Astrocyte (in vitro differentiated cells and primary cell): ENCODE results near the gene PTPRN2. TPM values are rescaled to one million over a fixed set of nuclear protein-coding genes. Genes with fewer than 3 reads are reported as not detected.

Source experiments
- DNase-seq: peaks from one replicate; pipeline ENCODE4 v3.0.0-alpha.2; 2010; ENCODE audit warnings: low read depth
- FAIRE-seq: peaks from 2 replicates; lab custom pipeline; 2011; peaks lifted over from hg19 to GRCh38; lab: Jason Lieb, UNC
- H2AFZ ChIP-seq: 2 replicates; pipeline ENCODE4 v1.6.0; 2012; ENCODE audit warnings: low read depth, low read length, inconsistent platforms
- H3K27ac ChIP-seq: 2 replicates; pipeline ENCODE4 v1.5.1; 2011; ENCODE audit warnings: low read depth, low read length, inconsistent platforms
- H3K27me3 ChIP-seq: 2 replicates; pipeline ENCODE4 v1.6.0; 2011; ENCODE audit warnings: low read length, inconsistent platforms; ENCODE audit not compliant: insufficient read depth
- H3K36me3 ChIP-seq: 2 replicates; pipeline ENCODE4 v1.5.1; 2011; ENCODE audit warnings: low read length, inconsistent platforms; ENCODE audit not compliant: insufficient read depth
- H3K4me1 ChIP-seq: 2 replicates; pipeline ENCODE4 v1.5.1; 2011; ENCODE audit warnings: low read length, inconsistent platforms; ENCODE audit not compliant: insufficient read depth
- H3K4me2 ChIP-seq: 2 replicates; pipeline ENCODE4 v1.6.0; 2012; ENCODE audit warnings: low read length, inconsistent platforms
- H3K4me3 ChIP-seq: 2 replicates; pipeline ENCODE4 v1.5.1; 2011; ENCODE audit warnings: low read depth, mild to moderate bottlenecking, low read length, inconsistent platforms; ENCODE audit not compliant: insufficient read depth
- H3K79me2 ChIP-seq: 2 replicates; pipeline ENCODE4 v1.6.0; 2012; ENCODE audit warnings: mild to moderate bottlenecking, low read length, inconsistent platforms; ENCODE audit not compliant: insufficient read depth
- H3K9ac ChIP-seq: 2 replicates; pipeline ENCODE4 v1.6.0; 2012; ENCODE audit warnings: mild to moderate bottlenecking, low read length, inconsistent platforms
- H3K9me3 ChIP-seq: 2 replicates; pipeline ENCODE4 v1.5.1; 2012; ENCODE audit warnings: low read depth, mild to moderate bottlenecking, low read length, inconsistent platforms; ENCODE audit not compliant: insufficient read depth
- H4K20me1 ChIP-seq: 2 replicates; pipeline ENCODE4 v1.6.0; 2012; ENCODE audit warnings: low read length, inconsistent platforms; ENCODE audit not compliant: insufficient read depth
- H3K27ac Mint-ChIP-seq: one replicate; pipeline ENCODE4 v1.8.0; 2021; ENCODE audit warnings: mild to moderate bottlenecking, mixed read lengths; ENCODE audit not compliant: unreplicated experiment
- H3K27me3 Mint-ChIP-seq: one replicate; pipeline ENCODE4 v1.8.0; 2021; ENCODE audit warnings: low read depth, mixed read lengths; ENCODE audit not compliant: unreplicated experiment
- H3K36me3 Mint-ChIP-seq: one replicate; pipeline ENCODE4 v1.8.0; 2021; ENCODE audit warnings: low read depth, mixed read lengths; ENCODE audit not compliant: unreplicated experiment
- H3K4me1 Mint-ChIP-seq: one replicate; pipeline ENCODE4 v1.8.0; 2021; ENCODE audit warnings: low read depth, mixed read lengths; ENCODE audit not compliant: unreplicated experiment
- H3K4me3 Mint-ChIP-seq: one replicate; pipeline ENCODE4 v1.8.0; 2021; ENCODE audit warnings: mild to moderate bottlenecking, moderate library complexity, mixed read lengths; ENCODE audit not compliant: unreplicated experiment
- H3K9me3 Mint-ChIP-seq: one replicate; pipeline ENCODE4 v1.8.0; 2021; ENCODE audit warnings: mild to moderate bottlenecking, mixed read lengths; ENCODE audit not compliant: unreplicated experiment
- EZH2 ChIP-seq: IDR thresholded peaks from 2 replicates; pipeline ENCODE4 v1.6.1; 2012; ENCODE audit warnings: mild to moderate bottlenecking, low read length, inconsistent platforms; ENCODE audit not compliant: insufficient read depth
- total RNA-seq: library from RNA; stranded (reverse); gene quantifications from 2 replicates; pipeline ENCODE4 v1.2.1, GENCODE V29; 2021
- TF ChIP-seq, protein P1 (sequence below): IDR thresholded peaks from 2 replicates; pipeline ENCODE4 v1.5.1; 2011; ENCODE audit warnings: low read depth, mild to moderate bottlenecking, inconsistent platforms, low read length, moderate library complexity; ENCODE audit not compliant: insufficient read depth

The PTPRN2 gene
- total RNA-seq, 1 donor from 2014 or later: 0.09 TPM

DNA sequence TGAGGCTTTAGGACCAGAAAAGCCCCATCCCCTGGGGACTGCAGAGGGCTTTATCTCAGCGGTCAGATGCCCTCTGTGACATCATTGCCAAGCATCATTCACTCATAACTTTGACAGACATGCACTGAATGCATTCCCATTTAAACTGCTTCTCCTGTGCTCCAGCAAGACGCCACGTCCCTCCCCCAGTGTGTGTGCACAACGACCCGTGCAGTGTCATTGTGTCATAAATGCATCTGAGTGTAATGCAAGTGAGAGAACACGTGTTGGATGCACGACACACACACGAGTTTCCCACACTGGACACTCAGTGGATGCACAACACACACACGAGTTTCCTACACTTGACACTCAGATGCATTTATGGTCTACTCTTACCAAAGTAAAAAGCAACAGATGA is 337.9 kb downstream of the PTPRN2 start:
- Histone ChIP-seq H3K27ac (no peak overlapping the region), H3K27me3 (no peaks in the 10 kb centered on the region), H3K4me3 (no peak overlapping the region), H3K9me3 (peaks cover 23% of the 10 kb centered on the region), H3K4me2 (no peak overlapping the region), H3K4me1 (no peaks in the 10 kb centered on the region), H3K79me2 (no peaks in the 10 kb centered on the region), H2AFZ (no peak overlapping the region), H3K9ac (no peak overlapping the region), H4K20me1 (no peaks in the 10 kb centered on the region), H3K36me3 (no peaks in the 10 kb centered on the region)
- no peak overlapping the region for H3K4me3 Mint-ChIP-seq
- TF ChIP-seq, protein P1, sequence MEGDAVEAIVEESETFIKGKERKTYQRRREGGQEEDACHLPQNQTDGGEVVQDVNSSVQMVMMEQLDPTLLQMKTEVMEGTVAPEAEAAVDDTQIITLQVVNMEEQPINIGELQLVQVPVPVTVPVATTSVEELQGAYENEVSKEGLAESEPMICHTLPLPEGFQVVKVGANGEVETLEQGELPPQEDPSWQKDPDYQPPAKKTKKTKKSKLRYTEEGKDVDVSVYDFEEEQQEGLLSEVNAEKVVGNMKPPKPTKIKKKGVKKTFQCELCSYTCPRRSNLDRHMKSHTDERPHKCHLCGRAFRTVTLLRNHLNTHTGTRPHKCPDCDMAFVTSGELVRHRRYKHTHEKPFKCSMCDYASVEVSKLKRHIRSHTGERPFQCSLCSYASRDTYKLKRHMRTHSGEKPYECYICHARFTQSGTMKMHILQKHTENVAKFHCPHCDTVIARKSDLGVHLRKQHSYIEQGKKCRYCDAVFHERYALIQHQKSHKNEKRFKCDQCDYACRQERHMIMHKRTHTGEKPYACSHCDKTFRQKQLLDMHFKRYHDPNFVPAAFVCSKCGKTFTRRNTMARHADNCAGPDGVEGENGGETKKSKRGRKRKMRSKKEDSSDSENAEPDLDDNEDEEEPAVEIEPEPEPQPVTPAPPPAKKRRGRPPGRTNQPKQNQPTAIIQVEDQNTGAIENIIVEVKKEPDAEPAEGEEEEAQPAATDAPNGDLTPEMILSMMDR: no peak
- no peak for TF ChIP-seq EZH2
- H3K9me3 Mint-ChIP-seq: peaks cover 17% of the 10 kb centered on the region
- no peaks in the 10 kb centered on the region for H3K36me3 Mint-ChIP-seq
- no peaks in the 10 kb centered on the region for H3K4me1 Mint-ChIP-seq
- no peak for DNase-seq
- H3K27me3 Mint-ChIP-seq: no peaks in the 10 kb centered on the region
- H3K27ac Mint-ChIP-seq: no peak overlapping the region
- no peak for FAIRE-seq

DNA sequence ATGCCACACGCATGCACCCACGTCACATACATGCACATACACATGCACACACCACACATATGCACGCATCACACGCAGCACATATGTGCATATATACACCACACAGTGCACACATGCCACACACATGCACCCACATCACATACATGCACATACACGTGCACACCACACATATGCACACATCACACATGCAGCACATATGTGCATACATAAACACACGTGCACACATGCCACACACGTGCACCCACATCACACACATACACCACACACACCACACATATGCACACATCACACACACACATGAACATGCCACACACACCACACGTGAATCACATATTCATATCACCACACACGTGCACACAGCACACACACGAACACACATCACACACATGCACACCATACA is 338.8 kb downstream of the PTPRN2 start:
- peaks cover 17% of the 10 kb centered on the region for H3K9me3 Mint-ChIP-seq
- no peaks in the 10 kb centered on the region for H3K27me3 Mint-ChIP-seq
- Histone ChIP-seq H3K4me2 (no peak overlapping the region), H3K27ac (no peak overlapping the region), H3K79me2 (no peaks in the 10 kb centered on the region), H3K9ac (no peak overlapping the region), H3K9me3 (peaks cover 23% of the 10 kb centered on the region), H3K36me3 (no peaks in the 10 kb centered on the region), H2AFZ (no peak overlapping the region), H3K4me3 (no peak overlapping the region), H3K4me1 (no peaks in the 10 kb centered on the region), H4K20me1 (no peaks in the 10 kb centered on the region), H3K27me3 (no peaks in the 10 kb centered on the region)
- TF ChIP-seq, protein P1: no peak
- no peak for TF ChIP-seq EZH2
- no peaks in the 10 kb centered on the region for H3K36me3 Mint-ChIP-seq
- H3K4me3 Mint-ChIP-seq: no peak overlapping the region
- no peak overlapping the region for H3K27ac Mint-ChIP-seq
- FAIRE-seq (no peak), DNase-seq (no peak)
- no peaks in the 10 kb centered on the region for H3K4me1 Mint-ChIP-seq

DNA sequence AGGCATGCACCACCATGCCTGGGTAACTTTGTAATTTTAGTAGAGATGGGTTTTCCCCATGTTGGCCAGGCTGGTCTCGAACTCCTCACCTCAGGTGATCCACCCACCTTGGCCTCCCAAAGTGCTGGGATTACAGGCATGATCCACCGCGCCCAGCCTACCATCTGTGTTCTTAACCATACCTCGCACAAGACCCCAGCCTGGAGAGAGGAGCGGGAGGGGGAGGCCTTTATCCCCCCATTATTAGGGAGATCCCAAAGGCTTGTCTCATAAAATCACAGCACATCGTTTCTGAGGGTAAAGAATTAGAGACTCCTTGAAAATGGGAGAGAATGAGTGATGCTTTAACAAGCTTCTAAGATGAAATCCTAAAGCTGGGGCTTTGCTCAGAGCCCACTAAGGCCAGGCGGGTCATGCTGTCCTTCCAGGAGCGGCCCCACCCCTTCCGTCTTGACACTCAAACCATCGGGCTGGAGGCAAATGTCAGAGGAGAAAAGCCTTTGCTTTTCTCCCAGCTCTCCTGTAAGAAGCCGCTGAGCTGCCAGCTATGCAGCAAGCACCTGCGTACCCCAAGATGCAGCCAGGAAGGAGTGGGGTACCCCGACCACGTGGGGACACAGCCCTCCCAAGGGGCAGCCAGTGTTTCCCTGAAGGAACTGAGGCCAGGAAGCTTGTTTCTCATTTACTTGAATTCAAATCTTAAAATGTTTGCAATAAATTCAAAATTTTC is 339.7 kb downstream of the PTPRN2 start:
- no peak overlapping the region for H3K27ac Mint-ChIP-seq
- H3K27me3 ChIP-seq: no peaks in the 10 kb centered on the region
- TF ChIP-seq, protein P1: no peak
- TF ChIP-seq EZH2: no peak
- H3K4me2 ChIP-seq: no peak overlapping the region
- H3K4me3 Mint-ChIP-seq: no peak overlapping the region
- no peaks in the 10 kb centered on the region for H3K36me3 Mint-ChIP-seq
- H3K4me3 ChIP-seq: no peak overlapping the region
- H3K4me1 Mint-ChIP-seq: no peaks in the 10 kb centered on the region
- H3K27ac ChIP-seq: no peak overlapping the region
- H3K79me2 ChIP-seq: no peaks in the 10 kb centered on the region
- peaks cover 23% of the 10 kb centered on the region for H3K9me3 ChIP-seq
- FAIRE-seq (no peak), DNase-seq (no peak)
- H3K36me3 ChIP-seq: no peaks in the 10 kb centered on the region
- no peak overlapping the region for H2AFZ ChIP-seq
- no peaks in the 10 kb centered on the region for H3K27me3 Mint-ChIP-seq
- no peaks in the 10 kb centered on the region for H3K4me1 ChIP-seq
- no peak overlapping the region for H3K9ac ChIP-seq
- H4K20me1 ChIP-seq: no peaks in the 10 kb centered on the region
- H3K9me3 Mint-ChIP-seq: peaks cover 16% of the 10 kb centered on the region
